Gastroesophageal sphincter (tissue), 3 donors: ENCODE results near the gene UBAC2.

Experiments
- EP300 ChIP-seq: sonication (generic); formaldehyde crosslinking; IDR thresholded peaks from one replicate; pipeline ENCODE4 v1.6.1; 2017; ENCODE audit warnings: antibody characterized with exemption, mild to moderate bottlenecking
- POLR2A ChIP-seq, 2 donors: fragments of 450-650 bp; IDR thresholded peaks; one replicate each; pipeline ENCODE4 v1.6.1; 2017; ENCODE audit warnings: antibody characterized with exemption in 2 of 2, mild to moderate bottlenecking in 2 of 2, moderate library complexity in 1 of 2
- TF ChIP-seq, protein P1 (sequence below), 4 experiments: fragments of 200-600 bp in 2 of 4; fragments of 450-650 bp in 2 of 4; sonication (generic) in 1 of 4; IDR thresholded peaks; one replicate each; pipeline ENCODE4 v1.5.1; 2017 to 2019; ENCODE audit warnings: antibody characterized with exemption in 4 of 4, mild to moderate bottlenecking in 2 of 4, moderate library complexity in 2 of 4

DNA sequence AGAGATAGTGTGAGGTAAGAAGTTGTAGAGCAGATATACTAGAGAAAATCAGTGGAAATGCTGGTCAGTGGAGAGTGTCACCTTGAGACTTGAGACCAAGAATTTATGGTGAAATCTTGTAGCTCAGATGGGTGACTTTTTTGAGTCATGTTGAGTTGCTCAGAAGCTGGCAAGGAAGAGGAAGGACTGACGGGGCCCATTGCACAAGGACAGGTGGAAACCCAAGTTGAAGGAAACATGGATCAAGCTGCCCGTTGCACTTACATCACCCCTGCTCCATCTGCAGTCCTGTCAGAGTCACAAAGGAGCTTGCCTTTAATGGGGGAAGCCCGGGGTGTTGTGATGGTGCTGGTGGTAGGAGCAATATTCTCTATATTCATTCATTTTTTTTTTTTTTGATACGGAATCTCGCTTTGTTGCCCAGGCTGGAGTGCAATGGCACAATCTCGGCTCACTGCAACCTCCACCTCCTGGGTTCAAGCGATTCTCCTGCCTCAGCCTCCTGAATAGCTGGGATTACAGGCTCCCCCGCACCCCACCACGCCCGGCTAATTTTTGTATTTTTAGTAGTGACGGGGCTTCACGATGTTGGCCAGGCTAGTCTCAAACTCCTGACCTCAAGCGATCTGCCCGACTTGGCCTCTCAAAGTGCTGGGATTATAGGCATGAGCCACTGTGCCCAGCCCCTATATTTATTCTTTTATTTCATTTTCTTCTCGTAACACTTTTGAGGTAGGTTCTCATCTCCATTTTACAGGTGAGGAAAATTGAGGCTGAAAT is 27.4 kb downstream of the UBAC2 start:
- TF ChIP-seq, protein P1, sequence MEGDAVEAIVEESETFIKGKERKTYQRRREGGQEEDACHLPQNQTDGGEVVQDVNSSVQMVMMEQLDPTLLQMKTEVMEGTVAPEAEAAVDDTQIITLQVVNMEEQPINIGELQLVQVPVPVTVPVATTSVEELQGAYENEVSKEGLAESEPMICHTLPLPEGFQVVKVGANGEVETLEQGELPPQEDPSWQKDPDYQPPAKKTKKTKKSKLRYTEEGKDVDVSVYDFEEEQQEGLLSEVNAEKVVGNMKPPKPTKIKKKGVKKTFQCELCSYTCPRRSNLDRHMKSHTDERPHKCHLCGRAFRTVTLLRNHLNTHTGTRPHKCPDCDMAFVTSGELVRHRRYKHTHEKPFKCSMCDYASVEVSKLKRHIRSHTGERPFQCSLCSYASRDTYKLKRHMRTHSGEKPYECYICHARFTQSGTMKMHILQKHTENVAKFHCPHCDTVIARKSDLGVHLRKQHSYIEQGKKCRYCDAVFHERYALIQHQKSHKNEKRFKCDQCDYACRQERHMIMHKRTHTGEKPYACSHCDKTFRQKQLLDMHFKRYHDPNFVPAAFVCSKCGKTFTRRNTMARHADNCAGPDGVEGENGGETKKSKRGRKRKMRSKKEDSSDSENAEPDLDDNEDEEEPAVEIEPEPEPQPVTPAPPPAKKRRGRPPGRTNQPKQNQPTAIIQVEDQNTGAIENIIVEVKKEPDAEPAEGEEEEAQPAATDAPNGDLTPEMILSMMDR (IDR thresholded peaks at IDR 0.05), result no peak
- TF ChIP-seq EP300, result no peak
- TF ChIP-seq POLR2A (IDR thresholded peaks at IDR 0.05), result no peak
